ENCODE results near the gene EIF4G3. TPM values are rescaled to one million over a fixed set of nuclear protein-coding genes. Genes with fewer than 3 reads are reported as not detected.

Gene EIF4G3
- total and polyA plus RNA-seq, 9 of the 15 experiments (the other 6 are each of a cell fraction or from before 2014, with no cell fraction given): 6.7 to 40.5 (median 32.1) TPM

GRCh38 chr1:20980051-20980450, 196.6 kb downstream of the EIF4G3 start:
- no peaks in the 10 kb centered on the region for H3K79me2 ChIP-seq (ENCODE audit: control insufficient read depth, insufficient read depth, low read length)
- BruUV-seq (replicated peaks): no TSS peak
- H3K9ac ChIP-seq (ENCODE audit: insufficient read depth in 1 of 2, low read depth in 2 of 2, low read length in 2 of 2): no peak overlapping the region

More at GRCh38 chr1:20980051-20980450, 196.6 kb downstream of the EIF4G3 start:
- in situ Hi-C loops (cut with MboI): no loop called here
- TF ChIP-seq STAG1 (CRISPR knock-in tag; IDR thresholded peaks at IDR 0.05; ENCODE audit: borderline replicate concordance) (no peak), ZNF347 (CRISPR knock-in tag; IDR thresholded peaks at IDR 0.05; ENCODE audit: low read depth) (no peak), MNT (conservative IDR thresholded peaks at IDR 0.05) (no peak), RBM14 (IDR thresholded peaks at IDR 0.05; ENCODE audit: borderline replicate concordance, insufficient read depth, low read depth, low read length) (no peak), ZKSCAN8 (CRISPR knock-in tag; IDR thresholded peaks at IDR 0.05) (no peak), CTBP1 (IDR thresholded peaks at IDR 0.05; ENCODE audit: borderline replicate concordance) (no peak), FOXM1 (IDR thresholded peaks at IDR 0.05; ENCODE audit: low read depth) (no peak), FOXM1 (CRISPR knock-in tag; IDR thresholded peaks at IDR 0.05; ENCODE audit: low read depth) (no peak), PRMT5 (CRISPR knock-in tag; IDR thresholded peaks at IDR 0.05) (no peak), YBX1 (IDR thresholded peaks at IDR 0.05) (no peak)
- ChIA-PET CTCF (ENCODE audit: low intra/inter-chr PET ratio) (interaction anchor here (0.6 to 2.7 kb wide), 3 partner anchors 40 to 215 kb away, joined by 3 to 28 read pairs (median 4); no protein-coding TSS in a partner anchor), POLR2A (interaction anchor here (0.6 to 1.4 kb wide), 3 partner anchors 12 to 36 kb away, joined by 4 to 6 read pairs (median 5); no protein-coding TSS in a partner anchor)
- no peak overlapping the region for H2AFZ ChIP-seq (ENCODE audit: low read depth, low read length)
- FAIRE-seq: no peak
- no peak overlapping the region for H3K4me2 ChIP-seq (ENCODE audit: insufficient read depth, low read length)
- no peaks in the 10 kb centered on the region for H4K20me1 ChIP-seq (replicated peaks; ENCODE audit: control insufficient read depth, insufficient read depth, low read length)
- no peak overlapping the region for H3K27ac ChIP-seq (ENCODE audit: extremely low read depth, low read depth, low read length)
- H3K4me3 ChIP-seq: no peak overlapping the region
- intact Hi-C loops (cut with micrococcal nuclease): loop anchor here (5.0 to 10.0 kb wide), 2 partner anchors 87 to 455 kb away; no protein-coding TSS in a partner anchor
- H3K9me3 ChIP-seq (replicated peaks; ENCODE audit: control insufficient read depth, insufficient read depth, low read depth, low read length): no peaks in the 10 kb centered on the region
- no peaks in the 10 kb centered on the region for H3K27me3 ChIP-seq (ENCODE audit: control insufficient read depth in 2 of 2, insufficient read depth in 2 of 2, low read length in 2 of 2)
- no peaks in the 10 kb centered on the region for H3K4me1 ChIP-seq (replicated peaks in 1 of 2; ENCODE audit: control insufficient read depth in 2 of 2, insufficient read depth in 2 of 2, low read length in 2 of 2)
- no peaks in the 10 kb centered on the region for H3K36me3 ChIP-seq (ENCODE audit: control insufficient read depth, insufficient read depth, low read length)
- 84% methylated on average over 2 of the region's 2 CpGs for WGBS (ENCODE audit: insufficient coverage, low coverage, missing lambda C conversion rate)
- DNase-seq (ENCODE audit: extremely low read depth in 1 of 4, low spot score in 3 of 4): no peak
- no peak for ATAC-seq
- H3K9me1 ChIP-seq (ENCODE audit: control insufficient read depth, insufficient read depth, low read length): no peaks in the 10 kb centered on the region

All from K562 (cell line).